GM13977 (cell line): ENCODE results near the gene EPSTI1.
A peak's percentile ranks its signal among the peaks of the same experiment; 100 is the strongest.

Source experiments
- DNase-seq: peaks from one replicate; pipeline ENCODE4 v3.0.0; 2012; ENCODE audit warnings: low spot score
- CTCF ChIP-seq: IDR thresholded peaks from 2 replicates; pipeline ENCODE4 v1.5.1; 2012; ENCODE audit warnings: mild to moderate bottlenecking, control low read depth; ENCODE audit not compliant: insufficient read depth; ENCODE audit errors: extremely low read depth, missing control alignments
- in situ Hi-C: fragments of 300-500 bp; cut with MboI; formaldehyde crosslinking; loops from one replicate; pipeline ENCODE4 v1.12.0; 2022; ENCODE audit warnings: low sequenced_read_pairs, low pct_unique_long_range_greater_than_20kb, mixed read lengths, inconsistent platforms; ENCODE audit not compliant: unreplicated experiment

EPSTI1 gene

GRCh38 chr13:42924344-42924743, 67.7 kb downstream of the EPSTI1 start:
- in situ Hi-C loops = no loop called here
- no peak for DNase-seq

GRCh38 chr13:42907745-42908144, 84.3 kb downstream of the EPSTI1 start:
- TF ChIP-seq CTCF = no peak
- no peak for DNase-seq
- in situ Hi-C loops = no loop called here

More at GRCh38 chr13:42924344-42924743, 67.7 kb downstream of the EPSTI1 start:
- TF ChIP-seq CTCF = no peak

GRCh38 chr13:42906257-42906656, 85.8 kb downstream of the EPSTI1 start:
- DNase-seq = no peak
- no peak for TF ChIP-seq CTCF
- in situ Hi-C loops = no loop called here

- DNase-seq = no peak
- in situ Hi-C loops = no loop called here
- no peak for TF ChIP-seq CTCF
Measured at GRCh38 chr13:42905579-42905978, 86.5 kb downstream of the EPSTI1 start.

- in situ Hi-C loops = no loop called here
- peak; percentile 45 for DNase-seq
- TF ChIP-seq CTCF = no peak
Measured at GRCh38 chr13:42899266-42899665, 92.8 kb downstream of the EPSTI1 start.

- TF ChIP-seq CTCF = no peak
- no peak for DNase-seq
- in situ Hi-C loops = no loop called here
Measured at GRCh38 chr13:42895776-42896175, 96.3 kb downstream of the EPSTI1 start.

- in situ Hi-C loops = no loop called here
- TF ChIP-seq CTCF = no peak
- DNase-seq = no peak
Measured at GRCh38 chr13:42894765-42895243, 97.2 kb downstream of the EPSTI1 start.
